IPS-20b (cell line): ENCODE data around the gene HS6ST3.

Experiments
- H3K27ac ChIP-seq: one replicate; pipeline ENCODE4 v1.5.1; 2013; ENCODE audit warnings: low read length
- H3K27me3 ChIP-seq: 2 replicates; pipeline ENCODE4 v1.6.1; 2013; ENCODE audit warnings: mild to moderate bottlenecking, low read length, inconsistent platforms; ENCODE audit not compliant: insufficient read depth
- H3K36me3 ChIP-seq: 2 replicates; pipeline ENCODE4 v1.6.1; 2013; ENCODE audit warnings: low read depth, mild to moderate bottlenecking, inconsistent platforms, low read length, moderate library complexity; ENCODE audit not compliant: insufficient read depth
- H3K4me1 ChIP-seq: 2 replicates; pipeline ENCODE4 v1.6.1; 2013; ENCODE audit warnings: mild to moderate bottlenecking, control low read depth, inconsistent platforms, low read length, moderate library complexity; ENCODE audit not compliant: insufficient read depth
- H3K4me3 ChIP-seq: 2 replicates; pipeline ENCODE4 v1.5.1; 2013; ENCODE audit warnings: mild to moderate bottlenecking, low read length, inconsistent platforms
- H3K9ac ChIP-seq: 2 replicates; pipeline ENCODE4 v1.6.1; 2013; ENCODE audit warnings: low read depth, mild to moderate bottlenecking, inconsistent platforms, low read length, moderate library complexity
- H3K9me3 ChIP-seq: 2 replicates; pipeline ENCODE4 v1.6.1; 2013; ENCODE audit warnings: mild to moderate bottlenecking, low read depth, low read length, inconsistent platforms; ENCODE audit not compliant: insufficient read depth

The HS6ST3 gene

GRCh38 chr13:96415831-96416385 is 326.0 kb downstream of the HS6ST3 start:
- H3K4me3 ChIP-seq, result no peak overlapping the region
- no peak overlapping the region for H3K27ac ChIP-seq
- no peaks in the 10 kb centered on the region for H3K9me3 ChIP-seq
- H3K27me3 ChIP-seq, result no peaks in the 10 kb centered on the region
- peaks cover 5% of the 10 kb centered on the region; the same call in 1 of the 2 replicates for H3K4me1 ChIP-seq
- H3K9ac ChIP-seq, result no peak overlapping the region
- no peaks in the 10 kb centered on the region for H3K36me3 ChIP-seq

GRCh38 chr13:96417939-96418685 is 328.2 kb downstream of the HS6ST3 start:
- Histone ChIP-seq H3K36me3 (no peaks in the 10 kb centered on the region), H3K27me3 (no peaks in the 10 kb centered on the region), H3K4me1 (peaks cover 5% of the 10 kb centered on the region; the same call in 1 of the 2 replicates), H3K9ac (no peak overlapping the region), H3K4me3 (no peak overlapping the region), H3K9me3 (no peaks in the 10 kb centered on the region), H3K27ac (no peak overlapping the region)

- H3K36me3 ChIP-seq, result no peaks in the 10 kb centered on the region
- no peak overlapping the region for H3K27ac ChIP-seq
- H3K9me3 ChIP-seq, result no peaks in the 10 kb centered on the region
- H3K4me1 ChIP-seq, result no peaks in the 10 kb centered on the region; the same call in 1 of the 2 replicates
- H3K27me3 ChIP-seq, result no peaks in the 10 kb centered on the region
- H3K4me3 ChIP-seq, result no peak overlapping the region
- no peak overlapping the region for H3K9ac ChIP-seq
Observed at GRCh38 chr13:96421314-96421713, 331.4 kb downstream of the HS6ST3 start.

- Histone ChIP-seq H3K27me3 (no peaks in the 10 kb centered on the region), H3K36me3 (no peaks in the 10 kb centered on the region), H3K4me1 (no peaks in the 10 kb centered on the region; the same call in 1 of the 2 replicates), H3K9ac (no peak overlapping the region), H3K9me3 (no peaks in the 10 kb centered on the region), H3K4me3 (no peak overlapping the region), H3K27ac (no peak overlapping the region)
Observed at GRCh38 chr13:96422002-96422401, 332.1 kb downstream of the HS6ST3 start.

- H3K9ac ChIP-seq, result no peak overlapping the region
- H3K9me3 ChIP-seq, result no peaks in the 10 kb centered on the region
- no peaks in the 10 kb centered on the region for H3K36me3 ChIP-seq
- no peak overlapping the region for H3K27ac ChIP-seq
- H3K4me3 ChIP-seq, result no peak overlapping the region
- no peaks in the 10 kb centered on the region for H3K27me3 ChIP-seq
- H3K4me1 ChIP-seq, result no peaks in the 10 kb centered on the region
Observed at GRCh38 chr13:96426167-96426566, 336.3 kb downstream of the HS6ST3 start.

- no peak overlapping the region for H3K4me3 ChIP-seq
- H3K27ac ChIP-seq, result no peak overlapping the region
- H3K9me3 ChIP-seq, result no peaks in the 10 kb centered on the region
- no peaks in the 10 kb centered on the region for H3K4me1 ChIP-seq
- no peaks in the 10 kb centered on the region for H3K36me3 ChIP-seq
- no peak overlapping the region for H3K9ac ChIP-seq
- H3K27me3 ChIP-seq, result no peaks in the 10 kb centered on the region
Observed at GRCh38 chr13:96428911-96429310, 339.0 kb downstream of the HS6ST3 start.

GRCh38 chr13:96431044-96431581 is 341.2 kb downstream of the HS6ST3 start:
- no peak overlapping the region for H3K9ac ChIP-seq
- no peaks in the 10 kb centered on the region for H3K27me3 ChIP-seq
- H3K4me1 ChIP-seq, result no peaks in the 10 kb centered on the region
- H3K27ac ChIP-seq, result no peak overlapping the region
- H3K36me3 ChIP-seq, result no peaks in the 10 kb centered on the region
- H3K4me3 ChIP-seq, result no peak overlapping the region
- H3K9me3 ChIP-seq, result no peaks in the 10 kb centered on the region

GRCh38 chr13:96444676-96445075 is 354.8 kb downstream of the HS6ST3 start:
- Histone ChIP-seq H3K36me3 (no peaks in the 10 kb centered on the region), H3K9me3 (no peaks in the 10 kb centered on the region), H3K9ac (no peak overlapping the region), H3K27me3 (no peaks in the 10 kb centered on the region), H3K4me1 (no peaks in the 10 kb centered on the region), H3K27ac (no peak overlapping the region), H3K4me3 (no peak overlapping the region)

GRCh38 chr13:96449920-96450319 is 360.0 kb downstream of the HS6ST3 start:
- Histone ChIP-seq H3K27me3 (no peaks in the 10 kb centered on the region), H3K9ac (no peak overlapping the region), H3K4me1 (peaks cover 7% of the 10 kb centered on the region; the same call in 1 of the 2 replicates), H3K27ac (no peak overlapping the region), H3K4me3 (no peak overlapping the region), H3K9me3 (no peaks in the 10 kb centered on the region), H3K36me3 (no peaks in the 10 kb centered on the region)

- H3K36me3 ChIP-seq, result no peaks in the 10 kb centered on the region
- peaks cover 10% of the 10 kb centered on the region; the same call in 1 of the 2 replicates for H3K4me1 ChIP-seq
- H3K27ac ChIP-seq, result no peak overlapping the region
- H3K4me3 ChIP-seq, result no peak overlapping the region
- no peaks in the 10 kb centered on the region for H3K27me3 ChIP-seq
- no peaks in the 10 kb centered on the region for H3K9me3 ChIP-seq
- no peak overlapping the region for H3K9ac ChIP-seq
Observed at GRCh38 chr13:96450326-96451020, 360.6 kb downstream of the HS6ST3 start.

- Histone ChIP-seq H3K27me3 (no peaks in the 10 kb centered on the region), H3K27ac (no peak overlapping the region), H3K36me3 (no peaks in the 10 kb centered on the region), H3K9me3 (no peaks in the 10 kb centered on the region), H3K4me1 (peaks cover 10% of the 10 kb centered on the region; the same call in 1 of the 2 replicates), H3K9ac (no peak overlapping the region), H3K4me3 (no peak overlapping the region)
Observed at GRCh38 chr13:96454466-96454865, 364.6 kb downstream of the HS6ST3 start.
